HEK293 (cell line): Measurements from ENCODE around the gene CACTIN.

Experiments used
- CTCF ChIA-PET: fragments of 350-600 bp; formaldehyde crosslinking; extraction: SDS; loops from one replicate; lab custom pipeline; 2021; ENCODE audit warnings: antibody characterized with exemption; lab: Yijun Ruan, JAX
- POLR2A ChIA-PET: fragments of 300-600 bp; formaldehyde crosslinking; extraction: SDS; loops from one replicate; lab custom pipeline; 2020; ENCODE audit warnings: antibody characterized with exemption, inconsistent platforms; lab: Yijun Ruan, JAX
- H3K27ac ChIP-seq: fragments of 200-500 bp; sonication (Bioruptor generic); 2 replicates; pipeline ENCODE4 v1.5.1; 2014; ENCODE audit warnings: low read depth, low read length, control low read depth, inconsistent platforms; ENCODE audit errors: extremely low read depth
- H3K36me3 ChIP-seq, 2 experiments: fragments of 200-500 bp in 1 of 2; sonication (Bioruptor generic) in 1 of 2; 1 replicate in 1 of 2; 2 replicates in 1 of 2; pipeline ENCODE4 v1.5.1; 2014 to 2017; ENCODE audit warnings: inconsistent platforms in 2 of 2, low read length in 2 of 2; ENCODE audit not compliant: control insufficient read depth in 2 of 2, insufficient read depth in 1 of 2
- H3K4me1 ChIP-seq: fragments of 200-500 bp; sonication (Bioruptor generic); 2 replicates; pipeline ENCODE4 v1.5.1; 2014; ENCODE audit warnings: mild to moderate bottlenecking, low read length, inconsistent platforms; ENCODE audit not compliant: control insufficient read depth, insufficient read depth
- H3K4me3 ChIP-seq: 2 replicates; pipeline ENCODE4 v1.5.1; 2011; ENCODE audit warnings: low read depth, mild to moderate bottlenecking, control low read depth, low read length, moderate library complexity
- H3K9me3 ChIP-seq: fragments of 200-500 bp; sonication (Bioruptor generic); 2 replicates; pipeline ENCODE4 v1.5.1; 2014; ENCODE audit warnings: low read depth, low read length, inconsistent platforms; ENCODE audit not compliant: control insufficient read depth, insufficient read depth
- EGR2 ChIP-seq: fragments of 450-650 bp; formaldehyde crosslinking; IDR thresholded peaks from 2 replicates; pipeline ENCODE4 v1.5.1; 2016; ENCODE audit warnings: low read depth, missing biosample characterization, missing genetic modification characterization
- GLI4 ChIP-seq: fragments of 450-650 bp; formaldehyde crosslinking; IDR thresholded peaks from 2 replicates; pipeline ENCODE4 v1.5.1; 2016; ENCODE audit warnings: missing biosample characterization, missing genetic modification characterization
- GLIS2 ChIP-seq: fragments of 450-650 bp; formaldehyde crosslinking; IDR thresholded peaks from 2 replicates; pipeline ENCODE4 v1.5.1; 2016; ENCODE audit warnings: missing biosample characterization, missing genetic modification characterization
- KLF1 ChIP-seq: fragments of 450-650 bp; formaldehyde crosslinking; IDR thresholded peaks from 2 replicates; pipeline ENCODE4 v1.5.1; 2016; ENCODE audit warnings: missing biosample characterization, missing genetic modification characterization
- KLF8 ChIP-seq: fragments of 450-650 bp; formaldehyde crosslinking; IDR thresholded peaks from 2 replicates; pipeline ENCODE4 v1.5.1; 2016; ENCODE audit warnings: missing biosample characterization, missing genetic modification characterization
- KLF9 ChIP-seq: fragments of 450-650 bp; formaldehyde crosslinking; IDR thresholded peaks from 2 replicates; pipeline ENCODE4 v1.5.1; 2016; ENCODE audit warnings: missing biosample characterization, missing genetic modification characterization, low read depth
- SCRT2 ChIP-seq: fragments of 450-650 bp; formaldehyde crosslinking; IDR thresholded peaks from 2 replicates; pipeline ENCODE4 v1.5.1; 2016; ENCODE audit warnings: missing biosample characterization, missing genetic modification characterization
- SP2 ChIP-seq: fragments of 450-650 bp; formaldehyde crosslinking; IDR thresholded peaks from 2 replicates; pipeline ENCODE4 v1.5.1; 2016; ENCODE audit warnings: missing biosample characterization, missing genetic modification characterization
- SP3 ChIP-seq: fragments of 450-650 bp; formaldehyde crosslinking; IDR thresholded peaks from 2 replicates; pipeline ENCODE4 v1.5.1; 2016; ENCODE audit warnings: missing biosample characterization, missing genetic modification characterization
- ZBTB48 ChIP-seq: fragments of 450-650 bp; formaldehyde crosslinking; IDR thresholded peaks from 2 replicates; pipeline ENCODE4 v1.5.1; 2016; ENCODE audit warnings: missing biosample characterization, missing genetic modification characterization
- ZFHX2 ChIP-seq: fragments of 450-650 bp; formaldehyde crosslinking; conservative IDR thresholded peaks from 2 replicates; pipeline ENCODE4 v1.5.1; 2016; ENCODE audit warnings: missing biosample characterization, missing genetic modification characterization
- ZFP3 ChIP-seq: fragments of 450-650 bp; formaldehyde crosslinking; IDR thresholded peaks from 2 replicates; pipeline ENCODE4 v1.5.1; 2016; ENCODE audit warnings: low read depth, missing biosample characterization, missing genetic modification characterization
- ZIC2 ChIP-seq: fragments of 450-650 bp; formaldehyde crosslinking; IDR thresholded peaks from 2 replicates; pipeline ENCODE4 v1.5.1; 2016; ENCODE audit warnings: missing biosample characterization, missing genetic modification characterization
- ZNF114 ChIP-seq: fragments of 450-650 bp; formaldehyde crosslinking; IDR thresholded peaks from 2 replicates; pipeline ENCODE4 v1.5.0; 2017; ENCODE audit warnings: missing biosample characterization, missing genetic modification characterization
- ZNF138 ChIP-seq: fragments of 450-650 bp; formaldehyde crosslinking; IDR thresholded peaks from 2 replicates; pipeline ENCODE4 v1.5.1; 2016; ENCODE audit warnings: missing biosample characterization, missing genetic modification characterization, borderline replicate concordance
- ZNF148 ChIP-seq: fragments of 450-650 bp; formaldehyde crosslinking; IDR thresholded peaks from 2 replicates; pipeline ENCODE4 v1.5.0; 2017; ENCODE audit warnings: missing biosample characterization, missing genetic modification characterization, borderline replicate concordance
- ZNF18 ChIP-seq: fragments of 450-650 bp; formaldehyde crosslinking; IDR thresholded peaks from 2 replicates; pipeline ENCODE4 v1.5.1; 2016; ENCODE audit warnings: missing biosample characterization, missing genetic modification characterization
- ZNF266 ChIP-seq: fragments of 450-650 bp; formaldehyde crosslinking; IDR thresholded peaks from 2 replicates; pipeline ENCODE4 v1.5.1; 2016; ENCODE audit warnings: missing biosample characterization, missing genetic modification characterization, low read depth
- ZNF341 ChIP-seq: fragments of 450-650 bp; formaldehyde crosslinking; IDR thresholded peaks from 2 replicates; pipeline ENCODE4; 2016; ENCODE audit warnings: low read depth, missing biosample characterization, missing genetic modification characterization
- ZNF513 ChIP-seq: fragments of 450-650 bp; IDR thresholded peaks from 2 replicates; pipeline ENCODE4 v1.5.1; 2018; ENCODE audit warnings: missing biosample characterization, missing genetic modification characterization
- ZNF530 ChIP-seq: fragments of 450-650 bp; formaldehyde crosslinking; IDR thresholded peaks from 2 replicates; pipeline ENCODE4 v1.5.1; 2016; ENCODE audit warnings: low read depth, missing biosample characterization, missing genetic modification characterization
- ZNF596 ChIP-seq: fragments of 450-650 bp; IDR thresholded peaks from 2 replicates; pipeline ENCODE4 v1.5.0; 2018; ENCODE audit warnings: missing biosample characterization, mild to moderate bottlenecking, missing genetic modification characterization, moderate library complexity
- ZNF664 ChIP-seq: fragments of 450-650 bp; formaldehyde crosslinking; IDR thresholded peaks from 2 replicates; pipeline ENCODE4 v1.5.1; 2016; ENCODE audit warnings: missing biosample characterization, missing genetic modification characterization
- ZNF785 ChIP-seq: fragments of 450-650 bp; formaldehyde crosslinking; IDR thresholded peaks from 2 replicates; pipeline ENCODE4 v1.5.1; 2016; ENCODE audit warnings: missing biosample characterization, missing genetic modification characterization
- ZNF791 ChIP-seq: fragments of 450-650 bp; formaldehyde crosslinking; IDR thresholded peaks from 2 replicates; pipeline ENCODE4 v1.5.1; 2016; ENCODE audit warnings: missing biosample characterization, missing genetic modification characterization
- ZNF830 ChIP-seq: fragments of 450-650 bp; IDR thresholded peaks from 2 replicates; pipeline ENCODE4 v1.5.0; 2018; ENCODE audit warnings: missing biosample characterization, missing genetic modification characterization, low read depth, mild to moderate bottlenecking, moderate library complexity
- TF ChIP-seq, protein P1 (sequence below): fragments of 450-650 bp; formaldehyde crosslinking; IDR thresholded peaks from 2 replicates; pipeline ENCODE4 v1.5.1; 2016; ENCODE audit warnings: missing biosample characterization, missing genetic modification characterization
- TF ChIP-seq, protein P2 (sequence below): fragments of 450-650 bp; formaldehyde crosslinking; IDR thresholded peaks from 2 replicates; pipeline ENCODE4 v1.5.1; 2017; ENCODE audit warnings: missing biosample characterization, missing genetic modification characterization

Gene CACTIN

DNA sequence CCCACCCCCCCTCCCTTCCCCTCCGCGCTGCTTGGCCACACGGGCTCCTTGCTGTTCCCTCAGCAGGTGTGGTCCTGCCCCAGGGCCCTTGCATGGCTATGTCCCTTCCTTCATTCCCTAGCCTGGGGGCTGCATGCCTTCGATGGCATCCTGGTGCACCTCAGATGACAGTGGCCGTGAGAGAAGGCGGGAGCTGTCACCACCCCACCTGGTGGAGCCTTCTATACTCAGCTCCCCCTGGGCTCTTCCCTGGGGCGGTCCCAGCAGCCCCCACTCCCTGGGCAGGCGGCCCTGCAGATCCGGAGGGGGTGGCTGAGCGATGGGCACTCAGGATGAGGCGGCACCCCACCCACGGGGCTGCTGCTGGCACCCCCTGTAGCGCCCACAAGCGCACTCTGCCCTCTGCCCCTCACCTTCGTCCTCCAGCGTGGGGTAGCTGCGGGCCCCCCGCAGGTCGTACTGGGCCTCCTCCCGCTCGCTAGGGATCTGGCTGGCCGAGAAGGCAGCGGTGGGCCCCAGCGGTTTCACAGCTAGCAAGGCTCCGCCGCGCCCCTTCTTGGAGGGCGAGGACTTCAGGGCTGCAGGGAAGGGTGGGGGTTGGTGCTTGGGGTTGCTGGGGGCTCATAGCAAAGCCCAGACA lies 17.2 kb upstream of the CACTIN start (continued):
- TF ChIP-seq ZBTB48 (no peak), GLIS2 (tag by site-specific recombination) (peak; percentile 41; the same call in 1 of the 2 replicates), ZNF148 (no peak), ZNF664 (tag by site-specific recombination) (no peak), GLI4 (no peak), ZNF791 (no peak), ZNF138 (tag by site-specific recombination) (no peak), ZNF513 (tag by site-specific recombination) (no peak), ZFP3 (no peak), ZNF830 (tag by site-specific recombination) (no peak), ZNF530 (tag by site-specific recombination) (no peak), ZNF341 (tag by site-specific recombination) (peak; percentile 25; the same call in 1 of the 2 replicates), ZIC2 (tag by site-specific recombination) (peak; percentile 81)
- TF ChIP-seq, protein P1, sequence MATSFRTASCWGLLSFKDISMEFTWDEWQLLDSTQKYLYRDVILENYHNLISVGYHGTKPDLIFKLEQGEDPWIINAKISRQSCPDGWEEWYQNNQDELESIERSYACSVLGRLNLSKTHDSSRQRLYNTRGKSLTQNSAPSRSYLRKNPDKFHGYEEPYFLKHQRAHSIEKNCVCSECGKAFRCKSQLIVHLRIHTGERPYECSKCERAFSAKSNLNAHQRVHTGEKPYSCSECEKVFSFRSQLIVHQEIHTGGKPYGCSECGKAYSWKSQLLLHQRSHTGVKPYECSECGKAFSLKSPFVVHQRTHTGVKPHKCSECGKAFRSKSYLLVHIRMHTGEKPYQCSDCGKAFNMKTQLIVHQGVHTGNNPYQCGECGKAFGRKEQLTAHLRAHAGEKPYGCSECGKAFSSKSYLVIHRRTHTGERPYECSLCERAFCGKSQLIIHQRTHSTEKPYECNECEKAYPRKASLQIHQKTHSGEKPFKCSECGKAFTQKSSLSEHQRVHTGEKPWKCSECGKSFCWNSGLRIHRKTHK = no peak

DNA sequence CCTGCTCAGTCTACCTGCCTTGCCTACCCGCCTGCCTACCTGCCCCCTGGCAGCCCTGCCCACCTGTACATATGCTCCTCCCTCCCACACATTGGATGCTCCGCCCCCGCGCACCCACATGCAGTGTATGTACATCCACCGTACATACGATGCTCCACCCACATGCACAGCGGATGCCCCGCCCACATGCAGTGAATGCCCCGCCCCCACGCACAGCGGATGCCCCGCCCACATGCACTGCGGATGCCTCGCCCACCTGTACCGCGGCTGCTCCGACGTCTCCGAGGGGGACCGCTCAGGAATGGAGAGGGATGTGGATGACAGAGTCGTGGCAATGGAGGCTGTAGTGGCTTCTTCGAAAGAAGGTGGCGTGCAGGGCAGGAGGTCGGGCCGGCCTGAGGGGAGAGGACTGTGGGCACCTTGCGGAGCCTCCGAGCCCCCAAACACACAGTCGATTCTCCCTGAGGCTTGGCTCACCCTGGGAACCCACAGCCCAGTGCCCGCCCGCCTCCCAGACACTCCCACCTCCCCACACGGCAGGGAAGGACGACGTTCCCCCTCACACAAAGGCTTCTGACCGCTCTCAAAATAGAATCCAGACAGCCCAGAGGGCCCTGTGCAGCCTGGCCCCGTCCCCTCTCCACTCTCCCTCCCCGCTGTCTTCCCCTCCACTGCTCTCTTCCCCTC lies 16.5 kb upstream of the CACTIN start:
- ChIA-PET POLR2A (no interaction called here), CTCF (no interaction called here)
- Histone ChIP-seq H3K36me3 (peaks cover 0 to 46% of the 10 kb centered on the region in 2 experiments; a peak in 2 of 3 replicates), H3K27ac (no peak overlapping the region), H3K4me3 (no peak overlapping the region), H3K4me1 (no peaks in the 10 kb centered on the region), H3K9me3 (no peaks in the 10 kb centered on the region)
- TF ChIP-seq ZNF114 (tag by site-specific recombination) (no peak), ZFHX2 (tag by site-specific recombination) (peak; percentile 99), SCRT2 (tag by site-specific recombination) (no peak), ZNF596 (no peak), SP3 (tag by site-specific recombination) (peak; percentile 73), SP2 (tag by site-specific recombination) (peak; percentile 73), KLF9 (tag by site-specific recombination) (peak; percentile 90), ZNF266 (no peak), EGR2 (peak; percentile 99), KLF8 (tag by site-specific recombination) (peak; percentile 88), KLF1 (peak; percentile 60; the same call in 1 of the 2 replicates), ZNF785 (no peak), ZNF18 (tag by site-specific recombination) (no peak)
- TF ChIP-seq, protein P1 = no peak
- TF ChIP-seq, protein P2, sequence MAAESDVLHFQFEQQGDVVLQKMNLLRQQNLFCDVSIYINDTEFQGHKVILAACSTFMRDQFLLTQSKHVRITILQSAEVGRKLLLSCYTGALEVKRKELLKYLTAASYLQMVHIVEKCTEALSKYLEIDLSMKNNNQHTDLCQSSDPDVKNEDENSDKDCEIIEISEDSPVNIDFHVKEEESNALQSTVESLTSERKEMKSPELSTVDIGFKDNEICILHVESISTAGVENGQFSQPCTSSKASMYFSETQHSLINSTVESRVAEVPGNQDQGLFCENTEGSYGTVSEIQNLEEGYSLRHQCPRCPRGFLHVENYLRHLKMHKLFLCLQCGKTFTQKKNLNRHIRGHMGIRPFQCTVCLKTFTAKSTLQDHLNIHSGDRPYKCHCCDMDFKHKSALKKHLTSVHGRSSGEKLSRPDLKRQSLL = peak; percentile 61; the same call in 1 of the 2 replicates
